SK-N-SH (cell line): ENCODE measurements around the gene ADISSP. TPM values are rescaled to one million over a fixed set of nuclear protein-coding genes. Genes with fewer than 3 reads are reported as not detected.

Experiments used
- CTCF ChIA-PET: fragments of 300-600, 350-600 bp; formaldehyde crosslinking; extraction: SDS; loops from one replicate; lab custom pipeline; 2021; lab: Yijun Ruan, JAX
- POLR2A ChIA-PET: fragments of 350-600 bp; sonication (Branson Sonifier 250); formaldehyde crosslinking; extraction: SDS; loops from one replicate; lab custom pipeline; 2020; ENCODE audit warnings: antibody characterized with exemption, inconsistent platforms; lab: Yijun Ruan, JAX
- DNase-seq: peaks from one replicate; pipeline ENCODE4 v3.0.0; 2012
- H2AFZ ChIP-seq: fragments of 200-600 bp; sonication (generic); 2 replicates; pipeline ENCODE4 v1.8.1; 2016; ENCODE audit warnings: antibody characterized with exemption, mild to moderate bottlenecking, low read depth
- H3F3A ChIP-seq: fragments of 200-600 bp; sonication (generic); replicated peaks from 2 replicates; pipeline ENCODE3; 2016; ENCODE audit warnings: antibody characterized with exemption, mild to moderate bottlenecking; ENCODE audit not compliant: insufficient read depth
- H3K27ac ChIP-seq, 2 experiments: fragments of 200-500 bp in 1 of 2; fragments of 200-600 bp in 1 of 2; sonication (Bioruptor generic) in 1 of 2; sonication (generic), shearing (Covaris generic) in 1 of 2; 2 replicates each; pipeline versions ENCODE4 v1.5.1 to v1.6.1; 2014 to 2016; ENCODE audit warnings: low read depth in 2 of 2, inconsistent platforms in 1 of 2, low read length in 1 of 2, mild to moderate bottlenecking in 1 of 2, mixed read lengths in 1 of 2
- H3K27me3 ChIP-seq: fragments of 200-600 bp; sonication (generic), shearing (Covaris generic); 2 replicates; pipeline ENCODE4 v1.6.1; 2016; ENCODE audit warnings: mixed run types; ENCODE audit not compliant: insufficient read depth
- H3K36me3 ChIP-seq, 2 experiments: fragments of 200-500 bp in 1 of 2; fragments of 200-600 bp in 1 of 2; sonication (Bioruptor generic) in 1 of 2; sonication (generic) in 1 of 2; replicated peaks in 1 of 2; 2 replicates each; pipeline versions ENCODE3 to v1.5.1; 2014 to 2016; ENCODE audit warnings: low read length in 1 of 2, mild to moderate bottlenecking in 1 of 2; ENCODE audit not compliant: insufficient read depth in 2 of 2, control insufficient read depth in 1 of 2
- H3K4me1 ChIP-seq, 2 experiments: fragments of 200-500 bp in 1 of 2; fragments of 200-600 bp in 1 of 2; sonication (Bioruptor generic) in 1 of 2; sonication (generic), shearing (Covaris generic) in 1 of 2; 2 replicates each; pipeline versions ENCODE4 v1.5.1 to v1.6.1; 2014 to 2016; ENCODE audit warnings: low read depth in 1 of 2, low read length in 1 of 2, mixed run types in 1 of 2; ENCODE audit not compliant: insufficient read depth in 2 of 2, control insufficient read depth in 1 of 2
- H3K4me2 ChIP-seq: fragments of 200-600 bp; sonication (generic), shearing (Covaris generic); 2 replicates; pipeline ENCODE4 v1.6.1; 2017; ENCODE audit warnings: mixed run types
- H3K4me3 ChIP-seq, 2 experiments: fragments of 200-500 bp in 1 of 2; fragments of 200-600 bp in 1 of 2; sonication (Bioruptor generic) in 1 of 2; sonication (generic), shearing (Covaris generic) in 1 of 2; 2 replicates each; pipeline versions ENCODE4 v1.5.1 to v1.8.1; 2014 to 2016; ENCODE audit warnings: low read depth in 2 of 2, inconsistent platforms in 1 of 2, low read length in 1 of 2, mild to moderate bottlenecking in 1 of 2, mixed read lengths in 1 of 2, moderate library complexity in 1 of 2
- H3K79me2 ChIP-seq: fragments of 200-600 bp; sonication (generic); 2 replicates; pipeline ENCODE4 v1.8.1; 2017; ENCODE audit warnings: mild to moderate bottlenecking; ENCODE audit not compliant: insufficient read depth
- H3K9ac ChIP-seq: fragments of 200-600 bp; sonication (generic); 2 replicates; pipeline ENCODE4 v1.6.1; 2017; ENCODE audit warnings: mixed run types
- H3K9me2 ChIP-seq: fragments of 200-600 bp; sonication (generic); 2 replicates; pipeline ENCODE4 v1.6.1; 2017; ENCODE audit warnings: mixed run types
- H3K9me3 ChIP-seq: fragments of 200-600 bp; sonication (generic); 2 replicates; pipeline ENCODE4 v1.6.1; 2017; ENCODE audit warnings: mixed run types, mild to moderate bottlenecking, moderate library complexity
- H4K20me1 ChIP-seq: fragments of 200-600 bp; sonication (generic); 2 replicates; pipeline ENCODE4 v1.6.1; 2017; ENCODE audit warnings: mild to moderate bottlenecking, mixed run types; ENCODE audit not compliant: insufficient read depth
- CTCF ChIP-seq: fragments of 200-600 bp; sonication (generic); IDR thresholded peaks from 2 replicates; pipeline ENCODE4 v1.6.1; 2017; ENCODE audit warnings: antibody characterized with exemption, mild to moderate bottlenecking, moderate library complexity
- EP300 ChIP-seq, 2 experiments: IDR thresholded peaks; 2 replicates each; pipeline versions ENCODE4 v1.4.0 to v1.6.1; 2012; ENCODE audit warnings: borderline replicate concordance in 1 of 2, low read depth in 1 of 2, low read length in 1 of 2
- EZH2phosphoT487 ChIP-seq: fragments of 200-600 bp; sonication (generic); IDR thresholded peaks from 2 replicates; pipeline ENCODE4 v1.6.1; 2017; ENCODE audit warnings: low read depth, mixed run types, mild to moderate bottlenecking, antibody characterized with exemption, moderate library complexity, borderline replicate concordance
- GABPA ChIP-seq: IDR thresholded peaks from 2 replicates; pipeline ENCODE4 v1.4.0; 2012; ENCODE audit warnings: low read depth, mild to moderate bottlenecking
- IRF3 ChIP-seq: fragments of 150-350 bp; IDR thresholded peaks from 2 replicates; pipeline ENCODE4 v1.6.1; 2016; ENCODE audit warnings: mild to moderate bottlenecking, low read depth, low read length
- MXI1 ChIP-seq: IDR thresholded peaks from 2 replicates; pipeline ENCODE4 v1.6.1; 2012; ENCODE audit warnings: mild to moderate bottlenecking, low read depth, low read length, improper control_type of control experiment
- NFIC ChIP-seq: IDR thresholded peaks from 2 replicates; pipeline ENCODE4 v1.4.0; 2012; ENCODE audit warnings: borderline replicate concordance
- PBX3 ChIP-seq: IDR thresholded peaks from 2 replicates; pipeline ENCODE4; 2012
- REST ChIP-seq: IDR thresholded peaks from 2 replicates; pipeline ENCODE4 v1.6.1; 2012; ENCODE audit warnings: mild to moderate bottlenecking, low read depth, low read length, moderate library complexity
- RFX5 ChIP-seq: IDR thresholded peaks from 2 replicates; pipeline ENCODE4 v1.6.1; 2012; ENCODE audit warnings: mild to moderate bottlenecking, improper control_type of control experiment, low read length
- SMC3 ChIP-seq: IDR thresholded peaks from 2 replicates; pipeline ENCODE4 v1.6.1; 2012; ENCODE audit warnings: low read depth, low read length, improper control_type of control experiment
- TCF12 ChIP-seq: IDR thresholded peaks from 2 replicates; pipeline ENCODE4 v1.4.0; 2012
- USF1 ChIP-seq: IDR thresholded peaks from 2 replicates; pipeline ENCODE4 v1.4.0; 2012; ENCODE audit warnings: low read depth, borderline replicate concordance
- WGBS: methylation state at CpG from one replicate; pipeline ENCODE4 v1.1.6; 2017; ENCODE audit warnings: low lambda C conversion rate; 5-methylcytosine and 5-hydroxymethylcytosine counted together
- polyA plus RNA-seq, 3 experiments: library from polyadenylated mRNA; depleted of rRNA; stranded (reverse); fragments of >200 nt; gene quantifications; 2 replicates each; pipeline ENCODE4 v1.2.3, GENCODE V29; 2012

The ADISSP gene
- polyA plus RNA-seq, 1 of the 3 experiments (the other 2 are of a cell fraction): 73.9 TPM

GRCh38 chr20:3798908-3799248, 31.3 kb upstream of the ADISSP start:
- no peak for DNase-seq
- H3K27ac ChIP-seq: peak overlapping the region in 1 of 2 experiments; percentile 70; a peak in 2 of 4 replicates
- H2AFZ ChIP-seq: no peak overlapping the region
- H3K36me3 ChIP-seq: peaks cover 26 to 45% of the 10 kb centered on the region in 2 experiments
- H3K79me2 ChIP-seq: peaks cover 53% of the 10 kb centered on the region
- TF ChIP-seq EP300 (IDR thresholded peaks at IDR 0.05; ENCODE audit: borderline replicate concordance in 1 of 2, low read depth in 1 of 2, low read length in 1 of 2) (no peak), CTCF (no peak), GABPA (no peak), PBX3 (no peak)
- CTCF ChIA-PET: interaction anchor here (3.0 kb wide), 1 partner anchor 20 kb away, joined by 23 read pairs; the partner anchor contains the start of gene AP5S1
- POLR2A ChIA-PET: no interaction called here
- 0 out of 2 replicates have a peak overlapping the region, but pooled peaks have one; percentile 21 for H3K9ac ChIP-seq
- H3K9me2 ChIP-seq: no peaks in the 10 kb centered on the region
- H3F3A ChIP-seq: peaks cover 3% of the 10 kb centered on the region
- WGBS: 93% methylated on average over 3 of the region's 3 CpGs
- no peaks in the 10 kb centered on the region for H4K20me1 ChIP-seq
- no peak overlapping the region for H3K4me3 ChIP-seq
- H3K9me3 ChIP-seq: no peaks in the 10 kb centered on the region
- H3K4me1 ChIP-seq: peaks cover 17 to 41% of the 10 kb centered on the region in 2 experiments; a peak in 3 of 4 replicates
- peak overlapping the region; percentile 98; the same call in 1 of the 2 replicates for H3K4me2 ChIP-seq
- H3K27me3 ChIP-seq: no peaks in the 10 kb centered on the region

GRCh38 chr20:3798373-3798768, 30.8 kb upstream of the ADISSP start:
- Histone ChIP-seq H3F3A (peaks cover 3% of the 10 kb centered on the region), H3K9me2 (no peaks in the 10 kb centered on the region), H4K20me1 (no peaks in the 10 kb centered on the region), H3K4me1 (peaks cover 17 to 41% of the 10 kb centered on the region in 2 experiments; a peak in 3 of 4 replicates), H3K27me3 (no peaks in the 10 kb centered on the region), H3K9ac (0 out of 2 replicates have a peak overlapping the region, but pooled peaks have one; percentile 21), H3K4me3 (peak overlapping the region in 1 of 2 experiments; percentile 70; a peak in 1 of 4 replicates), H3K36me3 (peaks cover 26 to 42% of the 10 kb centered on the region in 2 experiments), H3K27ac (peak overlapping the region in 1 of 2 experiments; percentile 70; a peak in 2 of 4 replicates), H3K4me2 (peak overlapping the region; percentile 98), H2AFZ (no peak overlapping the region), H3K79me2 (peaks cover 53% of the 10 kb centered on the region), H3K9me3 (no peaks in the 10 kb centered on the region)
- ChIA-PET POLR2A (no interaction called here), CTCF (no interaction called here)
- no peak for DNase-seq
- whole genome bisulfite sequencing: 97% methylated on average over 5 of the region's 5 CpGs
- no peak for TF ChIP-seq TCF12
- no peak for TF ChIP-seq MXI1
- no peak for TF ChIP-seq RFX5
- TF ChIP-seq SMC3: no peak
- TF ChIP-seq REST: no peak
- TF ChIP-seq CTCF: no peak
- no peak for TF ChIP-seq IRF3
- no peak for TF ChIP-seq USF1
- TF ChIP-seq EZH2phosphoT487: no peak
- TF ChIP-seq EP300 (IDR thresholded peaks at IDR 0.05; ENCODE audit: borderline replicate concordance in 1 of 2, low read depth in 1 of 2, low read length in 1 of 2): no peak
- TF ChIP-seq NFIC: no peak
